Measurements from ENCODE around the gene KRTAP4-4. TPM values are rescaled to one million over a fixed set of nuclear protein-coding genes. Genes with fewer than 3 reads are reported as not detected.
"Not testable (repeated sequence)": the region's sequence is repeated elsewhere in the genome, so short reads cannot be mapped to it uniquely, and the experiment has no call there.

Gene KRTAP4-4
- polyA plus RNA-seq, 5 donors: not detected

GRCh38 chr17:41148971-41149651 lies 11.4 kb downstream of the KRTAP4-4 start:
- DNase-seq: not testable (repeated sequence)

GRCh38 chr17:41147531-41148204 lies 12.9 kb downstream of the KRTAP4-4 start:
- DNase-seq: no peak

- DNase-seq: no peak
Measured at GRCh38 chr17:41145261-41145660, 15.3 kb downstream of the KRTAP4-4 start.

- no peak for DNase-seq
Measured at GRCh38 chr17:41144846-41145245, 15.7 kb downstream of the KRTAP4-4 start.

GRCh38 chr17:41141361-41141760 lies 19.2 kb downstream of the KRTAP4-4 start:
- DNase-seq: no peak

GRCh38 chr17:41140360-41141131 lies 20.0 kb downstream of the KRTAP4-4 start, which contains the start of gene KRTAP4-6:
Gene KRTAP4-6, minus strand, starts transcription at chr17:41140544. Its CDS starts 57 bp downstream, at chr17:41140487.
- DNase-seq: no peak

GRCh38 chr17:41139865-41140264 lies 20.7 kb downstream of the KRTAP4-4 start:
- not testable (repeated sequence) for DNase-seq

GRCh38 chr17:41133880-41134735 lies 26.4 kb downstream of the KRTAP4-4 start:
- no peak for DNase-seq

- DNase-seq: no peak
Measured at GRCh38 chr17:41131979-41132378, 28.6 kb downstream of the KRTAP4-4 start.

- DNase-seq: no peak
Measured at GRCh38 chr17:41127371-41127770, 33.2 kb downstream of the KRTAP4-4 start.

- DNase-seq: no peak
Measured at GRCh38 chr17:41126412-41126811, 34.1 kb downstream of the KRTAP4-4 start.

GRCh38 chr17:41125064-41125463 lies 35.5 kb downstream of the KRTAP4-4 start:
- DNase-seq: no peak

- DNase-seq: not testable (repeated sequence)
Measured at GRCh38 chr17:41123991-41124371, 36.6 kb downstream of the KRTAP4-4 start, which contains the start of gene KRTAP4-12. Gene KRTAP4-12, minus strand, starts transcription at chr17:41124182. Its CDS starts 60 bp downstream, at chr17:41124122.

GRCh38 chr17:41123292-41123990 lies 37.1 kb downstream of the KRTAP4-4 start:
- DNase-seq: not testable (repeated sequence)

- no peak for DNase-seq
Measured at GRCh38 chr17:41121742-41122141, 38.8 kb downstream of the KRTAP4-4 start.

- not testable (repeated sequence) for DNase-seq
Measured at GRCh38 chr17:41119696-41120690, 40.6 kb downstream of the KRTAP4-4 start.

GRCh38 chr17:41118721-41119120 lies 41.8 kb downstream of the KRTAP4-4 start:
- DNase-seq: no peak

- not testable (repeated sequence) for DNase-seq
Measured at GRCh38 chr17:41117846-41118386, 42.6 kb downstream of the KRTAP4-4 start, which contains the start of gene KRTAP4-11. Gene KRTAP4-11, minus strand, starts transcription at chr17:41118373. Its CDS starts 58 bp downstream, at chr17:41118315.

GRCh38 chr17:41116297-41116696 lies 44.3 kb downstream of the KRTAP4-4 start:
- no peak for DNase-seq

All from right lung (tissue), 5 donors.